GM12875 (cell line): ENCODE measurements around the gene SPTSSB.

ENCODE experiments used
- H3K4me3 ChIP-seq: one replicate; pipeline ENCODE4 v1.5.1; 2011; ENCODE audit warnings: low read depth, low read length, control low read depth
- CTCF ChIP-seq: IDR thresholded peaks from 2 replicates; pipeline ENCODE4 v1.5.1; 2011; ENCODE audit warnings: low read depth, mild to moderate bottlenecking, control low read depth, inconsistent platforms, low read length, moderate library complexity, borderline replicate concordance; ENCODE audit not compliant: insufficient read depth

SPTSSB gene

GRCh38 chr3:161350916-161351315 is 20.4 kb downstream of the SPTSSB start:
- no peak for TF ChIP-seq CTCF
- H3K4me3 ChIP-seq: no peak overlapping the region

DNA sequence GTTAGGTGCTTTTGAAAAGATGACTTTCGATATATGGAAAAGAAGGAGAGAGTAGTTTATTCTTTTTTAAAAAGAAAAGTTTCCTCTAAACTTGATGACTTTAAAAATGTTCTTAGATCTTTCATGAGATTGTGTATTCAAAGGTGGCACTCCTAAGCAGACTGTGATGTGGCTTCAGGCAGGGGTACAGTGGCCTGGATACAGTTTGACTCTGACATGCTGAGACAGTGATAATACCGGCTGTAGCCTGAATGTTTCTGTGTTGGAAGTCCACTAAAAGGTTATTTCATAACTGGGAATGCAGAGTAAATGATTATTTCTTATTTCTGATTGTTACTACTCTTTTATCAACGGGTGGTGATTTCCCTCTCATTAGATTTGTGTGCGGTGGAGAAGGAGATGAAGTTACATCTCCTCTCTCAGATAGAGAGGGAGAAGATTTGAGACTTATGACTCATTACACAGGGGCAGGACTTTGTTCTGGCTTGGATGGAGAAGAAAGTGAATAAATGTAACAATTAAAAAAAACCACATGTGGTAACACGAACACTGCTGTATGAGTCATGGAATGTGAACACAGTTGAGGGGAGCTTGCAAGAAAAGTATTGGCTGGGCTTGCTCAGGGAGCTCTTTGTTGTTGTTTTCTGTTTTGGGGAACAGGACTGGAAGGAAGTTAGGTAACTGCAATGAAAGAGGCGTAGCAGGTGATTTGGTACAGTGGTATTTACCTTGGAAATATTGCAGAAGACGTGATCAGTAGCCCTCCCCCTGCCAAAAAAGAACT is 21.6 kb downstream of the SPTSSB start:
- H3K4me3 ChIP-seq: no peak overlapping the region

GRCh38 chr3:161348796-161349400 is 22.4 kb downstream of the SPTSSB start:
- TF ChIP-seq CTCF: no peak
- no peak overlapping the region for H3K4me3 ChIP-seq

More for the DNA sequence above, 21.6 kb downstream of the SPTSSB start:
- TF ChIP-seq CTCF: no peak

DNA sequence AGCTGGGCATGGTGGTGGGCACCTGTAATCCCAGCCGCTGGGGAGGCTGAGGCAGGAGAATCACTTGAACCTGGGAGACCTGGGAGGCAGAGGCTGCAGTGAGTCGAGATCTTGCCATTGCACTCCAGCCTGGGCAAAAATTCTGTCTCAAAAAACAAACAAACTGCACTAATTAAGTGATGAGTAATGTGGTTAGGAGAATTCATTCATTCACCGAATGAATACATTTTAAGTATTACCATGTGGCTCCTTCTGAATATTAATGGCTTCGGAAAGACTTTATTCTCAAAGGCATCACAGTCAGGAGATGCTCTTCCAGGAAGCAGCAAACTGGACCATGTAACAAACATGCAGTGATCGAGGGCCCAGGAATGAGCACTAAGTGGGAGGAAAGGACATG is 23.6 kb downstream of the SPTSSB start:
- no peak overlapping the region for H3K4me3 ChIP-seq
- no peak for TF ChIP-seq CTCF

DNA sequence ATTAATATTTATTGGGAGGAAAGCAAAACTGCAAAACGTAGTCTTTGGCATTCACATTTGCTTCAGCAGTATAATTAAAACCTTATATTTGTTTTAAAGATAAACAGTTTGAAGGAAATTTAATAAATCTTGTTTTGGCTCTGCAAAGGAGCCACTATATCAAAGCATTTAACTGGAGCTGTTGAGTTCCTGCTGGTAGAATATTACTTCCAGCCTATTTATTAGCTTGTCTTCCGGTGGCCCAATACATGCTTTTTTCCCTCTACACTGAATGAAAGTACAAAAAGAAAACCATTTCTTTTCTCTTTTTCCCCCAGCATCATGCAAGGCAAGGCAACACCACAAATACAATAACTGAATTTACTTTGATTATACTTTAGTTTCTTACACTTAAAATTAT is 26.3 kb downstream of the SPTSSB start:
- TF ChIP-seq CTCF: no peak
- H3K4me3 ChIP-seq: no peak overlapping the region

GRCh38 chr3:161343986-161344385 is 27.3 kb downstream of the SPTSSB start:
- no peak for TF ChIP-seq CTCF
- H3K4me3 ChIP-seq: no peak overlapping the region

GRCh38 chr3:161343540-161343939 is 27.8 kb downstream of the SPTSSB start:
- TF ChIP-seq CTCF: no peak
- H3K4me3 ChIP-seq: no peak overlapping the region
